SK-N-SH (cell line): Measurements from ENCODE around the gene MORC2. TPM values are rescaled to one million over a fixed set of nuclear protein-coding genes. Genes with fewer than 3 reads are reported as not detected.

ENCODE experiments used
- CTCF ChIA-PET: fragments of 300-600, 350-600 bp; formaldehyde crosslinking; extraction: SDS; loops from one replicate; lab custom pipeline; 2021; lab: Yijun Ruan, JAX
- POLR2A ChIA-PET: fragments of 350-600 bp; sonication (Branson Sonifier 250); formaldehyde crosslinking; extraction: SDS; loops from one replicate; lab custom pipeline; 2020; ENCODE audit warnings: antibody characterized with exemption, inconsistent platforms; lab: Yijun Ruan, JAX
- DNase-seq: peaks from one replicate; pipeline ENCODE4 v3.0.0; 2012
- H2AFZ ChIP-seq: fragments of 200-600 bp; sonication (generic); 2 replicates; pipeline ENCODE4 v1.8.1; 2016; ENCODE audit warnings: antibody characterized with exemption, mild to moderate bottlenecking, low read depth
- H3F3A ChIP-seq: fragments of 200-600 bp; sonication (generic); replicated peaks from 2 replicates; pipeline ENCODE3; 2016; ENCODE audit warnings: antibody characterized with exemption, mild to moderate bottlenecking; ENCODE audit not compliant: insufficient read depth
- H3K27ac ChIP-seq, 2 experiments: fragments of 200-500 bp in 1 of 2; fragments of 200-600 bp in 1 of 2; sonication (Bioruptor generic) in 1 of 2; sonication (generic), shearing (Covaris generic) in 1 of 2; 2 replicates each; pipeline versions ENCODE4 v1.5.1 to v1.6.1; 2014 to 2016; ENCODE audit warnings: low read depth in 2 of 2, inconsistent platforms in 1 of 2, low read length in 1 of 2, mild to moderate bottlenecking in 1 of 2, mixed read lengths in 1 of 2
- H3K27me3 ChIP-seq: fragments of 200-600 bp; sonication (generic), shearing (Covaris generic); 2 replicates; pipeline ENCODE4 v1.6.1; 2016; ENCODE audit warnings: mixed run types; ENCODE audit not compliant: insufficient read depth
- H3K36me3 ChIP-seq, 2 experiments: fragments of 200-500 bp in 1 of 2; fragments of 200-600 bp in 1 of 2; sonication (Bioruptor generic) in 1 of 2; sonication (generic) in 1 of 2; replicated peaks in 1 of 2; 2 replicates each; pipeline versions ENCODE3 to v1.5.1; 2014 to 2016; ENCODE audit warnings: low read length in 1 of 2, mild to moderate bottlenecking in 1 of 2; ENCODE audit not compliant: insufficient read depth in 2 of 2, control insufficient read depth in 1 of 2
- H3K4me1 ChIP-seq, 2 experiments: fragments of 200-500 bp in 1 of 2; fragments of 200-600 bp in 1 of 2; sonication (Bioruptor generic) in 1 of 2; sonication (generic), shearing (Covaris generic) in 1 of 2; 2 replicates each; pipeline versions ENCODE4 v1.5.1 to v1.6.1; 2014 to 2016; ENCODE audit warnings: low read depth in 1 of 2, low read length in 1 of 2, mixed run types in 1 of 2; ENCODE audit not compliant: insufficient read depth in 2 of 2, control insufficient read depth in 1 of 2
- H3K4me2 ChIP-seq: fragments of 200-600 bp; sonication (generic), shearing (Covaris generic); 2 replicates; pipeline ENCODE4 v1.6.1; 2017; ENCODE audit warnings: mixed run types
- H3K4me3 ChIP-seq, 2 experiments: fragments of 200-500 bp in 1 of 2; fragments of 200-600 bp in 1 of 2; sonication (Bioruptor generic) in 1 of 2; sonication (generic), shearing (Covaris generic) in 1 of 2; 2 replicates each; pipeline versions ENCODE4 v1.5.1 to v1.8.1; 2014 to 2016; ENCODE audit warnings: low read depth in 2 of 2, inconsistent platforms in 1 of 2, low read length in 1 of 2, mild to moderate bottlenecking in 1 of 2, mixed read lengths in 1 of 2, moderate library complexity in 1 of 2
- H3K79me2 ChIP-seq: fragments of 200-600 bp; sonication (generic); 2 replicates; pipeline ENCODE4 v1.8.1; 2017; ENCODE audit warnings: mild to moderate bottlenecking; ENCODE audit not compliant: insufficient read depth
- H3K9ac ChIP-seq: fragments of 200-600 bp; sonication (generic); 2 replicates; pipeline ENCODE4 v1.6.1; 2017; ENCODE audit warnings: mixed run types
- H3K9me2 ChIP-seq: fragments of 200-600 bp; sonication (generic); 2 replicates; pipeline ENCODE4 v1.6.1; 2017; ENCODE audit warnings: mixed run types
- H3K9me3 ChIP-seq: fragments of 200-600 bp; sonication (generic); 2 replicates; pipeline ENCODE4 v1.6.1; 2017; ENCODE audit warnings: mixed run types, mild to moderate bottlenecking, moderate library complexity
- H4K20me1 ChIP-seq: fragments of 200-600 bp; sonication (generic); 2 replicates; pipeline ENCODE4 v1.6.1; 2017; ENCODE audit warnings: mild to moderate bottlenecking, mixed run types; ENCODE audit not compliant: insufficient read depth
- ELF1 ChIP-seq: IDR thresholded peaks from 2 replicates; pipeline ENCODE4 v1.4.0; 2012
- EZH2phosphoT487 ChIP-seq: fragments of 200-600 bp; sonication (generic); IDR thresholded peaks from 2 replicates; pipeline ENCODE4 v1.6.1; 2017; ENCODE audit warnings: low read depth, mixed run types, mild to moderate bottlenecking, antibody characterized with exemption, moderate library complexity, borderline replicate concordance
- FOXM1 ChIP-seq: IDR thresholded peaks from 2 replicates; pipeline ENCODE4 v1.4.0; 2012; ENCODE audit warnings: low read depth, mild to moderate bottlenecking
- IRF3 ChIP-seq: fragments of 150-350 bp; IDR thresholded peaks from 2 replicates; pipeline ENCODE4 v1.6.1; 2016; ENCODE audit warnings: mild to moderate bottlenecking, low read depth, low read length
- MXI1 ChIP-seq: IDR thresholded peaks from 2 replicates; pipeline ENCODE4 v1.6.1; 2012; ENCODE audit warnings: mild to moderate bottlenecking, low read depth, low read length, improper control_type of control experiment
- NFIC ChIP-seq: IDR thresholded peaks from 2 replicates; pipeline ENCODE4 v1.4.0; 2012; ENCODE audit warnings: borderline replicate concordance
- NRF1 ChIP-seq: IDR thresholded peaks from 2 replicates; pipeline ENCODE4 v1.6.1; 2012; ENCODE audit warnings: low read depth, mild to moderate bottlenecking, low read length
- RCOR1 ChIP-seq: fragments of 150-350 bp; IDR thresholded peaks from 2 replicates; pipeline ENCODE4 v1.6.1; 2017; ENCODE audit warnings: antibody characterized with exemption, low read length
- REST ChIP-seq: IDR thresholded peaks from 2 replicates; pipeline ENCODE4 v1.6.1; 2012; ENCODE audit warnings: mild to moderate bottlenecking, low read depth, low read length, moderate library complexity
- SMC3 ChIP-seq: IDR thresholded peaks from 2 replicates; pipeline ENCODE4 v1.6.1; 2012; ENCODE audit warnings: low read depth, low read length, improper control_type of control experiment
- TCF12 ChIP-seq: IDR thresholded peaks from 2 replicates; pipeline ENCODE4 v1.4.0; 2012
- TEAD4 ChIP-seq: IDR thresholded peaks from 2 replicates; pipeline ENCODE4 v1.4.0; 2012; ENCODE audit warnings: mild to moderate bottlenecking, borderline replicate concordance; ENCODE audit not compliant: insufficient read depth
- YY1 ChIP-seq: IDR thresholded peaks from 2 replicates; pipeline ENCODE4 v1.4.0; 2012; ENCODE audit warnings: low read depth, mild to moderate bottlenecking
- WGBS: methylation state at CpG from one replicate; pipeline ENCODE4 v1.1.6; 2017; ENCODE audit warnings: low lambda C conversion rate; 5-methylcytosine and 5-hydroxymethylcytosine counted together
- polyA plus RNA-seq, 3 experiments: library from polyadenylated mRNA; depleted of rRNA; stranded (reverse); fragments of >200 nt; gene quantifications; 2 replicates each; pipeline ENCODE4 v1.2.3, GENCODE V29; 2012
- TF ChIP-seq, protein P1 (sequence below): fragments of 150-350 bp; IDR thresholded peaks from 2 replicates; pipeline ENCODE4 v1.6.1; 2017; ENCODE audit warnings: antibody characterized with exemption, low read length, low read depth, borderline replicate concordance
- TF ChIP-seq, protein P2 (sequence below): IDR thresholded peaks from 2 replicates; pipeline ENCODE4 v1.4.0; 2012; ENCODE audit warnings: low read depth, borderline replicate concordance
- TF ChIP-seq, protein P3 (sequence below): fragments of 200-600 bp; sonication (generic); IDR thresholded peaks from 2 replicates; pipeline ENCODE4 v1.6.1; 2017; ENCODE audit warnings: antibody characterized with exemption, mild to moderate bottlenecking, moderate library complexity

The MORC2 gene
- polyA plus RNA-seq, 1 of the 3 experiments (the other 2 are of a cell fraction): 8.3 TPM

GRCh38 chr22:30906411-30906810 lies 62.2 kb downstream of the MORC2 start:
- Histone ChIP-seq H3K27ac (no peak overlapping the region), H2AFZ (no peak overlapping the region), H3K4me1 (no peaks in the 10 kb centered on the region), H4K20me1 (no peaks in the 10 kb centered on the region), H3K9me3 (no peaks in the 10 kb centered on the region), H3K4me2 (no peak overlapping the region), H3K27me3 (no peaks in the 10 kb centered on the region), H3K9me2 (no peaks in the 10 kb centered on the region), H3F3A (no peaks in the 10 kb centered on the region), H3K36me3 (no peaks in the 10 kb centered on the region), H3K9ac (no peak overlapping the region), H3K4me3 (no peak overlapping the region), H3K79me2 (no peaks in the 10 kb centered on the region)
- CTCF ChIA-PET: interaction anchor here (1.0 to 6.7 kb wide), 6 partner anchors 14 to 367 kb away, joined by 3 to 46 read pairs (median 4); no protein-coding TSS in a partner anchor
- POLR2A ChIA-PET: no interaction called here
- no peak for DNase-seq
- TF ChIP-seq NFIC: no peak
- no peak for TF ChIP-seq SMC3
- TF ChIP-seq, protein P1, sequence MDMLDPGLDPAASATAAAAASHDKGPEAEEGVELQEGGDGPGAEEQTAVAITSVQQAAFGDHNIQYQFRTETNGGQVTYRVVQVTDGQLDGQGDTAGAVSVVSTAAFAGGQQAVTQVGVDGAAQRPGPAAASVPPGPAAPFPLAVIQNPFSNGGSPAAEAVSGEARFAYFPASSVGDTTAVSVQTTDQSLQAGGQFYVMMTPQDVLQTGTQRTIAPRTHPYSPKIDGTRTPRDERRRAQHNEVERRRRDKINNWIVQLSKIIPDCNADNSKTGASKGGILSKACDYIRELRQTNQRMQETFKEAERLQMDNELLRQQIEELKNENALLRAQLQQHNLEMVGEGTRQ: no peak
- 88% methylated on average over 9 of the region's 9 CpGs for WGBS

DNA sequence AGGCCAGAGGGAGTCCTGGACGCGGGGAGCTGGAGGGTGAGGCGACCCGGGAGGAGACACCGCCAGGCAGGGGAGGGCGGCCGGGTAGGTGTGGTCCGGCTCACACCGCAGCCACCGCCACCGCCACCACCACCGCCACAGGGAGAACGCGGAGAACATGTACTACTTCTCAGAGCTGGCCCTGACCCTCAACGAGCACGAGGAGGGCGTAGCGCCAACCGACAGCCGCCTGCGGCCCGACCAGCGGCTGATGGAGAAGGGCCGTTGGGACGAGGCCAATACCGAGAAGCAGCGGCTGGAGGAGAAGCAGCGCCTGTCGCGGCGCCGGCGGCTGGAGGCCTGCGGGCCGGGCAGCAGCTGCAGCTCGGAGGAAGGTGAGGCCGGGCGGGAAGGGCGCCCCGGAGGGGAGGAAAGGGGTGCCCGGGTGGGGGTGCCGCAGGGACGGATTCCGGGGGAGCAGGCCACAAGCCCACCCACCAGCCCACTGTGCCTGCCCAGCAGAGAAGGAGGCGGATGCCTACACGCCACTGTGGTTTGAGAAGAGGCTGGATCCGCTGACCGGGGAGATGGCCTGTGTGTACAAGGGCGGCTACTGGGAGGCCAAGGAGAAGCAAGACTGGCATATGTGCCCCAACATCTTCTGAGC lies 62.8 kb downstream of the MORC2 start:
- H3K27me3 ChIP-seq: no peaks in the 10 kb centered on the region
- POLR2A ChIA-PET: no interaction called here
- H2AFZ ChIP-seq: no peak overlapping the region
- DNase-seq: no peak
- H3K27ac ChIP-seq: no peak overlapping the region
- CTCF ChIA-PET: interaction anchor here (1.1 to 4.4 kb wide), 6 partner anchors 15 to 367 kb away, joined by 3 to 21 read pairs (median 4); no protein-coding TSS in a partner anchor
- H3K36me3 ChIP-seq: no peaks in the 10 kb centered on the region
- H3K4me3 ChIP-seq: no peak overlapping the region
- H3K79me2 ChIP-seq: no peaks in the 10 kb centered on the region
- H3K4me2 ChIP-seq: no peak overlapping the region
- WGBS: 92% methylated on average over 42 of the region's 49 CpGs
- no peaks in the 10 kb centered on the region for H3F3A ChIP-seq
- H3K9me2 ChIP-seq: no peaks in the 10 kb centered on the region
- H3K9ac ChIP-seq: no peak overlapping the region
- no peaks in the 10 kb centered on the region for H4K20me1 ChIP-seq
- H3K4me1 ChIP-seq: no peaks in the 10 kb centered on the region
- 0 out of 2 replicates have a peak, but pooled peaks cover under 1% of the 10 kb centered on the region for H3K9me3 ChIP-seq
- TF ChIP-seq NRF1 (no peak), MXI1 (no peak), YY1 (no peak), FOXM1 (no peak), TCF12 (no peak), IRF3 (no peak), EZH2phosphoT487 (no peak), REST (no peak), NFIC (no peak), RCOR1 (no peak), ELF1 (no peak), TEAD4 (no peak), SMC3 (no peak)
- TF ChIP-seq, protein P2, sequence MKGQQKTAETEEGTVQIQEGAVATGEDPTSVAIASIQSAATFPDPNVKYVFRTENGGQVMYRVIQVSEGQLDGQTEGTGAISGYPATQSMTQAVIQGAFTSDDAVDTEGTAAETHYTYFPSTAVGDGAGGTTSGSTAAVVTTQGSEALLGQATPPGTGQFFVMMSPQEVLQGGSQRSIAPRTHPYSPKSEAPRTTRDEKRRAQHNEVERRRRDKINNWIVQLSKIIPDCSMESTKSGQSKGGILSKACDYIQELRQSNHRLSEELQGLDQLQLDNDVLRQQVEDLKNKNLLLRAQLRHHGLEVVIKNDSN: no peak
- TF ChIP-seq, protein P3, sequence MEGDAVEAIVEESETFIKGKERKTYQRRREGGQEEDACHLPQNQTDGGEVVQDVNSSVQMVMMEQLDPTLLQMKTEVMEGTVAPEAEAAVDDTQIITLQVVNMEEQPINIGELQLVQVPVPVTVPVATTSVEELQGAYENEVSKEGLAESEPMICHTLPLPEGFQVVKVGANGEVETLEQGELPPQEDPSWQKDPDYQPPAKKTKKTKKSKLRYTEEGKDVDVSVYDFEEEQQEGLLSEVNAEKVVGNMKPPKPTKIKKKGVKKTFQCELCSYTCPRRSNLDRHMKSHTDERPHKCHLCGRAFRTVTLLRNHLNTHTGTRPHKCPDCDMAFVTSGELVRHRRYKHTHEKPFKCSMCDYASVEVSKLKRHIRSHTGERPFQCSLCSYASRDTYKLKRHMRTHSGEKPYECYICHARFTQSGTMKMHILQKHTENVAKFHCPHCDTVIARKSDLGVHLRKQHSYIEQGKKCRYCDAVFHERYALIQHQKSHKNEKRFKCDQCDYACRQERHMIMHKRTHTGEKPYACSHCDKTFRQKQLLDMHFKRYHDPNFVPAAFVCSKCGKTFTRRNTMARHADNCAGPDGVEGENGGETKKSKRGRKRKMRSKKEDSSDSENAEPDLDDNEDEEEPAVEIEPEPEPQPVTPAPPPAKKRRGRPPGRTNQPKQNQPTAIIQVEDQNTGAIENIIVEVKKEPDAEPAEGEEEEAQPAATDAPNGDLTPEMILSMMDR: no peak
- TF ChIP-seq, protein P1: no peak
